ENCODE data around the gene XKR7. TPM values are rescaled to one million over a fixed set of nuclear protein-coding genes. Genes with fewer than 3 reads are reported as not detected.

The XKR7 gene
- total and polyA plus RNA-seq, 2 donors (not counting 1 experiment from before 2014, with no cell fraction given): 0.05 to 0.12 TPM

- ChIA-PET POLR2A (no interaction called here), CTCF (interaction anchor here (0.7 to 2.1 kb wide), 3 partner anchors 36 to 95 kb away, joined by 3 to 7 read pairs (median 4); no protein-coding TSS in a partner anchor)
- no peak for DNase-seq
- Histone ChIP-seq H3K9me3 (ENCODE audit: control extremely low read depth in 1 of 3, control insufficient read depth in 2 of 3, insufficient read depth in 1 of 3, low read length in 2 of 3) (peaks cover 0 to 4% (median 3%) of the 10 kb centered on the region in 3 donors), H3K79me2 (ENCODE audit: control insufficient read depth, insufficient read depth, low read length) (peaks cover 28% of the 10 kb centered on the region), H3K4me1 (ENCODE audit: control insufficient read depth in 2 of 2, insufficient read depth in 2 of 2, low read length in 2 of 2) (peaks cover 14 to 18% of the 10 kb centered on the region in 2 donors), H3K27ac (ENCODE audit: low read length in 2 of 2) (no peak overlapping the region), H3K9ac (ENCODE audit: low read length) (no peak overlapping the region), H3K27me3 (replicated peaks in 1 of 4; ENCODE audit: control extremely low read depth in 1 of 4, control insufficient read depth in 3 of 4, insufficient read depth in 4 of 4, low read length in 3 of 4) (no peaks in the 10 kb centered on the region), H2AFZ (ENCODE audit: insufficient read depth, low read depth, low read length, poor library complexity, severe bottlenecking) (no peak overlapping the region), H3K36me3 (replicated peaks in 1 of 2; ENCODE audit: control extremely low read depth in 1 of 2, control insufficient read depth in 1 of 2, extremely low read depth in 1 of 2, insufficient read depth in 2 of 2, low read length in 1 of 2) (peaks cover 2 to 64% of the 10 kb centered on the region in 2 experiments), H4K20me1 (ENCODE audit: control insufficient read depth, insufficient read depth, low read length, poor library complexity, severe bottlenecking) (peaks cover 59% of the 10 kb centered on the region), H3K4me3 (ENCODE audit: control extremely low read depth in 1 of 5, extremely low read depth in 1 of 5, insufficient read depth in 1 of 5, low read depth in 2 of 5, low read length in 4 of 5) (no peak overlapping the region), H3K4me2 (replicated peaks; ENCODE audit: low read depth, low read length, poor library complexity, severe bottlenecking) (no peak overlapping the region)
- Mint-ChIP-seq H3K9me3 (ENCODE audit: insufficient read depth) (no peaks in the 10 kb centered on the region), H3K27me3 (no peaks in the 10 kb centered on the region), H3K4me3 (no peak overlapping the region), H3K27ac (no peak overlapping the region), H3K4me1 (peaks cover 28% of the 10 kb centered on the region)
- intact Hi-C loops (cut with micrococcal nuclease): no loop called here
- 100% methylated on average over 2 of the region's 2 CpGs for WGBS (ENCODE audit: insufficient coverage)
- ATAC-seq (ENCODE audit: low read depth): no peak
- TF ChIP-seq CTCF (IDR thresholded peaks at IDR 0.05): no peak
- no peak for TF ChIP-seq EZH2 (IDR thresholded peaks at IDR 0.05; ENCODE audit: borderline replicate concordance, insufficient read depth, low read depth, low read length, poor library complexity, severe bottlenecking)
Observed at GRCh38 chr20:31948008-31948407, 19.9 kb upstream of the XKR7 start.

- peak overlapping the region; percentile 99 for H3K4me3 Mint-ChIP-seq
- no peak overlapping the region for H3K9ac ChIP-seq (ENCODE audit: low read length)
- WGBS (ENCODE audit: insufficient coverage): 86% methylated on average over 8 of the region's 9 CpGs
- DNase-seq: no peak
- H3K27ac ChIP-seq (ENCODE audit: low read length in 2 of 2): peak overlapping the region in 1 of 2 donors; percentile 2
- H3K79me2 ChIP-seq (ENCODE audit: control insufficient read depth, insufficient read depth, low read length): peaks cover 28% of the 10 kb centered on the region
- intact Hi-C loops (cut with micrococcal nuclease): no loop called here
- CTCF ChIA-PET: interaction anchor here (0.9 to 7.4 kb wide), 7 partner anchors 9 to 142 kb away, joined by 3 to 187 read pairs (median 5); no protein-coding TSS in a partner anchor
- TF ChIP-seq EZH2 (IDR thresholded peaks at IDR 0.05; ENCODE audit: borderline replicate concordance, insufficient read depth, low read depth, low read length, poor library complexity, severe bottlenecking): no peak
- TF ChIP-seq CTCF (IDR thresholded peaks at IDR 0.05): no peak
- H3K27ac Mint-ChIP-seq: peak overlapping the region; percentile 8
- POLR2A ChIA-PET: no interaction called here
- H3K4me1 Mint-ChIP-seq: peaks cover 28% of the 10 kb centered on the region
- ATAC-seq (ENCODE audit: low read depth): no peak
- H3K9me3 Mint-ChIP-seq (ENCODE audit: insufficient read depth): no peaks in the 10 kb centered on the region
- H3K9me3 ChIP-seq (ENCODE audit: control extremely low read depth in 1 of 3, control insufficient read depth in 2 of 3, insufficient read depth in 1 of 3, low read length in 2 of 3): peaks cover 0 to 4% (median 3%) of the 10 kb centered on the region in 3 donors
- H4K20me1 ChIP-seq (ENCODE audit: control insufficient read depth, insufficient read depth, low read length, poor library complexity, severe bottlenecking): peaks cover 59% of the 10 kb centered on the region
- H3K4me3 ChIP-seq (ENCODE audit: control extremely low read depth in 1 of 5, extremely low read depth in 1 of 5, insufficient read depth in 1 of 5, low read depth in 2 of 5, low read length in 4 of 5): no peak overlapping the region
- no peak overlapping the region for H2AFZ ChIP-seq (ENCODE audit: insufficient read depth, low read depth, low read length, poor library complexity, severe bottlenecking)
- peaks cover 14 to 18% of the 10 kb centered on the region in 2 donors for H3K4me1 ChIP-seq (ENCODE audit: control insufficient read depth in 2 of 2, insufficient read depth in 2 of 2, low read length in 2 of 2)
- peaks cover 7% of the 10 kb centered on the region for H3K27me3 Mint-ChIP-seq
- peaks cover 2 to 49% of the 10 kb centered on the region in 2 experiments for H3K36me3 ChIP-seq (replicated peaks in 1 of 2; ENCODE audit: control extremely low read depth in 1 of 2, control insufficient read depth in 1 of 2, extremely low read depth in 1 of 2, insufficient read depth in 2 of 2, low read length in 1 of 2)
- no peaks in the 10 kb centered on the region for H3K27me3 ChIP-seq (replicated peaks in 1 of 4; ENCODE audit: control extremely low read depth in 1 of 4, control insufficient read depth in 3 of 4, insufficient read depth in 4 of 4, low read length in 3 of 4)
- H3K4me2 ChIP-seq (replicated peaks; ENCODE audit: low read depth, low read length, poor library complexity, severe bottlenecking): peak overlapping the region; percentile 95
Observed at GRCh38 chr20:31949877-31950646, 17.9 kb upstream of the XKR7 start.

Measured in B cell (primary cell).